ENCODE measurements around the gene ARHGAP18. TPM values are rescaled to one million over a fixed set of nuclear protein-coding genes. Genes with fewer than 3 reads are reported as not detected.

Gene ARHGAP18
- total and polyA plus RNA-seq, 7 donors = 1.6 to 6.8 (median 5.5) TPM

- TF ChIP-seq, protein P1, sequence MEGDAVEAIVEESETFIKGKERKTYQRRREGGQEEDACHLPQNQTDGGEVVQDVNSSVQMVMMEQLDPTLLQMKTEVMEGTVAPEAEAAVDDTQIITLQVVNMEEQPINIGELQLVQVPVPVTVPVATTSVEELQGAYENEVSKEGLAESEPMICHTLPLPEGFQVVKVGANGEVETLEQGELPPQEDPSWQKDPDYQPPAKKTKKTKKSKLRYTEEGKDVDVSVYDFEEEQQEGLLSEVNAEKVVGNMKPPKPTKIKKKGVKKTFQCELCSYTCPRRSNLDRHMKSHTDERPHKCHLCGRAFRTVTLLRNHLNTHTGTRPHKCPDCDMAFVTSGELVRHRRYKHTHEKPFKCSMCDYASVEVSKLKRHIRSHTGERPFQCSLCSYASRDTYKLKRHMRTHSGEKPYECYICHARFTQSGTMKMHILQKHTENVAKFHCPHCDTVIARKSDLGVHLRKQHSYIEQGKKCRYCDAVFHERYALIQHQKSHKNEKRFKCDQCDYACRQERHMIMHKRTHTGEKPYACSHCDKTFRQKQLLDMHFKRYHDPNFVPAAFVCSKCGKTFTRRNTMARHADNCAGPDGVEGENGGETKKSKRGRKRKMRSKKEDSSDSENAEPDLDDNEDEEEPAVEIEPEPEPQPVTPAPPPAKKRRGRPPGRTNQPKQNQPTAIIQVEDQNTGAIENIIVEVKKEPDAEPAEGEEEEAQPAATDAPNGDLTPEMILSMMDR (IDR thresholded peaks at IDR 0.05) = no peak
- intact Hi-C loops (cut with DNase I) = no loop called here
- no peaks in the 10 kb centered on the region for H3K36me3 ChIP-seq (ENCODE audit: insufficient read depth in 1 of 2, low read depth in 1 of 2)
- H3K4me1 ChIP-seq = peaks cover 59% of the 10 kb centered on the region
- DNase-seq (no peak), ATAC-seq (no peak)
- peak overlapping the region; percentile 90 for H3K27ac ChIP-seq
- H3K27me3 ChIP-seq (ENCODE audit: insufficient read depth in 3 of 3, low read length in 2 of 3) = no peaks in the 10 kb centered on the region
- H3K4me3 ChIP-seq = no peak overlapping the region
- WGBS, 3 donors = 30 to 53% (median 30%) methylated on average over 1 of the region's 1 CpG
- H3K9me3 ChIP-seq = no peaks in the 10 kb centered on the region
These were observed 31.5 kb downstream of the ARHGAP18 start for GRCh38 chr6:129678463-129678862.

DNA sequence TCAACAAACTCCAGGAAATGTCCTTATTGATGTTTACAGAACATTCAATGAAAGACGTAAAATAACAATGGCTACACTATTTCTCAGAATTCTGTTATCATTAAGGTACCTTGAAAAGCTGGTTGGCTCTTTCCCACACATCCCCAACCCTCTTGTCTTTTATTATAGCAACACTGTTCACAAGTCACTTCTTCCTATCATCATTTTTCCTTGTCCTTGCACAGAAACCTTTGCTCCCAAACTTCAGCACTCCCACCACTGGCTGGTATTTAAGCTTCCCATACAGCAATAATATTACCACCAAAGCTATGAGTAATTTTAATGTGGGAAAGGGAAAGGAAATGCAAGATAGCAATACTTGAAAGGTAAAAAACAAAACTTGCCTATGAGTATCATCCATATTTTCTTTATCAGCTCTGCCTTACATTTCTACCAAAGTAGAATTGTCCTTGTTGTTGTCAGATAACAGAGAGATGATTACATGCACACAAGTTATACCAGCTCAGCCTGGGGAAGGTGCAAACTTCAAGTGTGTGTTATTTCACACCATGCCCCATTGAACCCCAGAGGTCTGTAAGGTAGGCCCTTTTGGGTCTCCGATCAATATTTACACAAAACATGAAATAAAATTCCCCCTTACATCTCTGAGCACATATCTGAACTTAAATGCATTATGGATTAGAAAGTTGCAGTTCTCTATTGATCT, 32.2 kb downstream of the ARHGAP18 start:
- no peak overlapping the region for H3K4me3 ChIP-seq
- TF ChIP-seq, protein P1 (IDR thresholded peaks at IDR 0.05) = no peak
- no peaks in the 10 kb centered on the region for H3K36me3 ChIP-seq (ENCODE audit: insufficient read depth in 1 of 2, low read depth in 1 of 2)
- DNase-seq (no peak), ATAC-seq (no peak)
- peak overlapping the region; percentile 90 for H3K27ac ChIP-seq
- H3K27me3 ChIP-seq (ENCODE audit: insufficient read depth in 3 of 3, low read length in 2 of 3) = no peaks in the 10 kb centered on the region
- intact Hi-C loops (cut with DNase I) = no loop called here
- no peaks in the 10 kb centered on the region for H3K9me3 ChIP-seq
- peaks cover 60% of the 10 kb centered on the region for H3K4me1 ChIP-seq
- WGBS, 3 donors = 85 to 90% (median 87%) methylated on average over 2 of the region's 2 CpGs

DNA sequence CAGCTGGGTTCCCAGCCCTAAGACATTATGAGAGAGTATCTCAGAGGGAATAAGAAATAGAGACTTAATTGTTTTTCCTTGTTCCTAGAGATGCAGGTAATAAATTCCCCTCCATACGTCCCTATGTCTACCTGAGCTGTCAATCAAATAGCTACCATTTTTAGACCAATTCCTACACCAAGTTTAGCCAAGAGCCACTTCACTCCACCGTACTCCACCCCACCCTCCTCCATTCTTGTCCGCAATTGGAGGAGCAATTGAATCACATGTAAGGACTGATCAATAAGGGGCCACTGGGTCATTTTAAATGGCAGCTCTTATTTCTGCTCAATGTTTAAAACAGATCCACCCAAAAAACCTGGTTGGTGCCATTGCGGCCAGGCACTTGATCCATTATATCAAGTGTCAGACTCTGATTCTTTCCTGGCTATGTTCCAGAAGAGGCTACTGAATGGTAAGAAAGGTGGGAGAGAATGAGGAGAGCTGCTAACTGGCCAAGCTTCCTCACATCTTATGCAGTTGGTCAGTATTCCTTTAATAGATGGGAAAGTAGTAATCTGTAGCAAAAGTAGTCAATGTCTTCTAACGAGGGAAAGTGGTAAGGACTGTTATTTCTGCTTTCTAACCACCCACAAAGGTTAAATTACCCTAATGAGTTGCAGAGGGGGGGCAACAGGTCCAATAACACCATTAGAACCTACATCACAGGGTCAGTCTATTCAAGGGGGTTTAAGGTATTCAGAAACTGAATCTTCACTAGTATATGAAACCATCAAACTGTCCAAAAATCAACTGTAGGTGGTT, 34.1 kb downstream of the ARHGAP18 start:
- intact Hi-C loops (cut with DNase I) = no loop called here
- DNase-seq (no peak), ATAC-seq (no peak)
- WGBS, 3 donors = 53 to 70% (median 61%) methylated on average over 5 of the region's 5 CpGs
- Histone ChIP-seq H3K9me3 (no peaks in the 10 kb centered on the region), H3K4me1 (peaks cover 65% of the 10 kb centered on the region), H3K27me3 (ENCODE audit: insufficient read depth in 3 of 3, low read length in 2 of 3) (no peaks in the 10 kb centered on the region), H3K4me3 (no peak overlapping the region), H3K27ac (no peak overlapping the region), H3K36me3 (ENCODE audit: insufficient read depth in 1 of 2, low read depth in 1 of 2) (no peaks in the 10 kb centered on the region)
- TF ChIP-seq, protein P1 (IDR thresholded peaks at IDR 0.05) = no peak

- no peak for DNase-seq
- Histone ChIP-seq H3K4me3 (no peak overlapping the region), H3K4me1 (peaks cover 53% of the 10 kb centered on the region), H3K9me3 (no peaks in the 10 kb centered on the region), H3K27me3 (ENCODE audit: insufficient read depth in 3 of 3, low read length in 2 of 3) (no peaks in the 10 kb centered on the region), H3K36me3 (ENCODE audit: insufficient read depth in 1 of 2, low read depth in 1 of 2) (no peaks in the 10 kb centered on the region), H3K27ac (peak overlapping the region; percentile 58)
- ATAC-seq = no peak
- TF ChIP-seq, protein P1 (IDR thresholded peaks at IDR 0.05) = no peak
- intact Hi-C loops (cut with DNase I) = loop anchor here in 1 of 2 donors (5.0 kb wide), 1 partner anchor 39 kb away; the partner anchor contains the start of gene ARHGAP18
These were observed 36.2 kb downstream of the ARHGAP18 start for GRCh38 chr6:129673748-129674147.

All from psoas muscle (tissue), 8 donors.